DND-41 (cell line): ENCODE data around the gene VPS35L.

ENCODE experiments used
- CTCF ChIP-seq: IDR thresholded peaks from 2 replicates; pipeline ENCODE4 v1.5.1; 2012; ENCODE audit warnings: borderline replicate concordance, low read length, moderate library complexity, mild to moderate bottlenecking; ENCODE audit not compliant: poor library complexity, severe bottlenecking; ENCODE audit errors: extremely low read depth
- EZH2 ChIP-seq: IDR thresholded peaks from 3 replicates; pipeline ENCODE4 v1.6.1; 2012; ENCODE audit warnings: borderline replicate concordance, low read depth, mild to moderate bottlenecking, moderate library complexity, low read length, inconsistent platforms; ENCODE audit not compliant: severe bottlenecking

- TF ChIP-seq CTCF (no peak), EZH2 (no peak)
These were observed 49.4 kb downstream of the VPS35L start for GRCh38 chr16:19604911-19605310.
